CD4-positive, alpha-beta T cell (primary cell): ENCODE data around the gene ZNF177. TPM values are rescaled to one million over a fixed set of nuclear protein-coding genes. Genes with fewer than 3 reads are reported as not detected.

ENCODE experiments used
- ATAC-seq: fragments of 200-7000 bp; cut with Tn5 transposase; one replicate; pipeline ENCODE4 v1.10.0; 2022; ENCODE audit warnings: mild to moderate bottlenecking; ENCODE audit not compliant: poor library complexity
- CTCF ChIA-PET: fragments of 350-600 bp; sonication (Branson Sonifier 250); formaldehyde crosslinking; loops from one replicate; lab custom pipeline; 2021; ENCODE audit warnings: antibody characterized with exemption, inconsistent platforms; lab: Charles Lee
- POLR2A ChIA-PET: fragments of 350-600 bp; sonication (Branson Sonifier 250); formaldehyde crosslinking; loops from one replicate; lab custom pipeline; 2021; ENCODE audit warnings: antibody characterized with exemption, inconsistent platforms; lab: Charles Lee
- DNase-seq, 14 experiments: peaks; one replicate each; pipeline ENCODE4 v3.0.0-alpha.2; 2013 to 2020; ENCODE audit warnings: mixed read lengths in 2 of 14
- H3K27ac ChIP-seq, 2 donors: one replicate each; pipeline versions ENCODE4 v1.5.1 to v1.7.0; 2013; ENCODE audit warnings: low read length in 2 of 2, low read depth in 1 of 2, mild to moderate bottlenecking in 1 of 2
- H3K27me3 ChIP-seq, 2 experiments: 1 replicate in 1 of 2; 2 replicates in 1 of 2; pipeline versions ENCODE4 v1.6.1 to v1.7.0; 2013; ENCODE audit warnings: low read length in 2 of 2, control low read depth in 1 of 2, mild to moderate bottlenecking in 1 of 2, moderate library complexity in 1 of 2; ENCODE audit not compliant: insufficient read depth in 2 of 2, control insufficient read depth in 1 of 2
- H3K36me3 ChIP-seq: one replicate; pipeline ENCODE4 v1.6.1; 2013; ENCODE audit warnings: low read length, control low read depth; ENCODE audit not compliant: insufficient read depth
- H3K4me1 ChIP-seq: one replicate; pipeline ENCODE4 v1.6.1; 2013; ENCODE audit warnings: low read length, control low read depth; ENCODE audit not compliant: insufficient read depth
- H3K4me3 ChIP-seq: one replicate; pipeline ENCODE4 v1.5.1; 2013; ENCODE audit warnings: mild to moderate bottlenecking, low read length, moderate library complexity
- H3K9me3 ChIP-seq, 2 experiments: 1 replicate in 1 of 2; 2 replicates in 1 of 2; pipeline versions ENCODE4 v1.6.1 to v1.7.0; 2013; ENCODE audit warnings: low read length in 2 of 2, mild to moderate bottlenecking in 2 of 2, control low read depth in 1 of 2, moderate library complexity in 1 of 2; ENCODE audit not compliant: control insufficient read depth in 1 of 2, insufficient read depth in 1 of 2
- H3K27ac Mint-ChIP-seq: one replicate; pipeline ENCODE4 v1.8.0; 2020; ENCODE audit warnings: mixed read lengths
- H3K27me3 Mint-ChIP-seq: one replicate; pipeline ENCODE4 v1.8.0; 2021; ENCODE audit warnings: mixed read lengths
- H3K36me3 Mint-ChIP-seq: one replicate; pipeline ENCODE4 v1.8.0; 2021; ENCODE audit warnings: low read depth, mixed read lengths
- H3K4me1 Mint-ChIP-seq: one replicate; pipeline ENCODE4 v1.8.0; 2021; ENCODE audit warnings: low read depth, mixed read lengths
- H3K4me3 Mint-ChIP-seq: one replicate; pipeline ENCODE4 v1.8.0; 2020; ENCODE audit warnings: mild to moderate bottlenecking, mixed read lengths
- H3K9me3 Mint-ChIP-seq: one replicate; pipeline ENCODE4 v1.8.0; 2020; ENCODE audit warnings: mixed read lengths
- intact Hi-C, 2 experiments: fragments of 100-400 bp; cut with DNase I in 1 of 2; cut with micrococcal nuclease in 1 of 2; formaldehyde crosslinking; loops; one replicate each; pipeline versions ENCODE4 v1.15.1 to v1.9.0; 2023 to 2025; cut with DNase I, micrococcal nuclease
- total RNA-seq, 174 experiments: library from RNA in 2 of 174; stranded (reverse) in 2 of 174; gene quantifications; one replicate each; pipeline ENCODE4 v1.2.3 and lab custom pipeline; 2021 to 2026
- TF ChIP-seq, protein P1 (sequence below): fragments of 200-600 bp; IDR thresholded peaks from one replicate; pipeline ENCODE4 v1.8.0; 2022; ENCODE audit warnings: antibody characterized with exemption, mild to moderate bottlenecking

ZNF177 gene
- total RNA-seq, 2 experiments from 2014 or later: 1.6 TPM; not detected in 1

DNA sequence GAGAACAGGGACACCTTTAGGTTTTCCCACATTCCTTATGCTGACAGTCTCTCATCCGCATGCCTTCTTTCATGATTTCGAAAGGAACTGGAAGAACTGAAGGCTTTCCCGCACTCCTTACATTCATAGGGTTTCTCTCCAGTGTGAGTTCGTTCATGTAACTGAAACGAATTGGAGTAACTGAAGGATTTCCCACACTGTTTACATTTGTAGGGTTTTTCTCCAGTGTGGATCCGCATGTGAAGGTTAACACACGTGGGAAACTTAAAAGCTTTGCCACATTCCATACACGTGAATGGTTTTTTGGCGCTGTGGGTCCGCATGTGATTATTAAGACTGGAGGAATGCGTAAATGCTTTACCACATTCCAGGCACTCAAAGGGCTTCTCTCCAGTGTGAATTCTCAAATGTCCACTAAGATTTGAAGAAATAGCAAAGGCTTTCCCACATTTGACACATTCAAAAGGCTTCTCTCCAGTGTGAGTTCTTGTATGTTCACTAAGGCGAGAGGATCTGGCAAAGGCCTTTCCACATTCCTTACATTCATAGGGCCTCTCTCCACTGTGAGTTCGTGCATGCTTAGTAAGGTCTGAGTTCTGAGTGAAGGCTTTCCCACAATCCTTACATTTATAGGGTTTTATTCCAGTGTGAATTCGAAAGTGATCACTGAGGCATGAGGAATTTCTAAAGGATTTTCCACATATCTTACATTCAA, 50.6 kb downstream of the ZNF177 start:
- H3K4me1 ChIP-seq: no peaks in the 10 kb centered on the region
- Mint-ChIP-seq H3K4me1 (no peaks in the 10 kb centered on the region), H3K27me3 (no peaks in the 10 kb centered on the region), H3K9me3 (peaks cover 10% of the 10 kb centered on the region), H3K27ac (no peak overlapping the region), H3K36me3 (peaks cover 91% of the 10 kb centered on the region), H3K4me3 (no peak overlapping the region)
- no peaks in the 10 kb centered on the region for H3K27me3 ChIP-seq
- peaks cover 61 to 91% of the 10 kb centered on the region in 2 experiments for H3K9me3 ChIP-seq
- ChIA-PET POLR2A (no interaction called here), CTCF (no interaction called here)
- DNase-seq (no peak), ATAC-seq (no peak)
- H3K36me3 ChIP-seq: peaks cover 51% of the 10 kb centered on the region
- H3K27ac ChIP-seq: no peak overlapping the region
- TF ChIP-seq, protein P1, sequence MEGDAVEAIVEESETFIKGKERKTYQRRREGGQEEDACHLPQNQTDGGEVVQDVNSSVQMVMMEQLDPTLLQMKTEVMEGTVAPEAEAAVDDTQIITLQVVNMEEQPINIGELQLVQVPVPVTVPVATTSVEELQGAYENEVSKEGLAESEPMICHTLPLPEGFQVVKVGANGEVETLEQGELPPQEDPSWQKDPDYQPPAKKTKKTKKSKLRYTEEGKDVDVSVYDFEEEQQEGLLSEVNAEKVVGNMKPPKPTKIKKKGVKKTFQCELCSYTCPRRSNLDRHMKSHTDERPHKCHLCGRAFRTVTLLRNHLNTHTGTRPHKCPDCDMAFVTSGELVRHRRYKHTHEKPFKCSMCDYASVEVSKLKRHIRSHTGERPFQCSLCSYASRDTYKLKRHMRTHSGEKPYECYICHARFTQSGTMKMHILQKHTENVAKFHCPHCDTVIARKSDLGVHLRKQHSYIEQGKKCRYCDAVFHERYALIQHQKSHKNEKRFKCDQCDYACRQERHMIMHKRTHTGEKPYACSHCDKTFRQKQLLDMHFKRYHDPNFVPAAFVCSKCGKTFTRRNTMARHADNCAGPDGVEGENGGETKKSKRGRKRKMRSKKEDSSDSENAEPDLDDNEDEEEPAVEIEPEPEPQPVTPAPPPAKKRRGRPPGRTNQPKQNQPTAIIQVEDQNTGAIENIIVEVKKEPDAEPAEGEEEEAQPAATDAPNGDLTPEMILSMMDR: no peak
- H3K4me3 ChIP-seq: no peak overlapping the region
- intact Hi-C loops: no loop called here

DNA sequence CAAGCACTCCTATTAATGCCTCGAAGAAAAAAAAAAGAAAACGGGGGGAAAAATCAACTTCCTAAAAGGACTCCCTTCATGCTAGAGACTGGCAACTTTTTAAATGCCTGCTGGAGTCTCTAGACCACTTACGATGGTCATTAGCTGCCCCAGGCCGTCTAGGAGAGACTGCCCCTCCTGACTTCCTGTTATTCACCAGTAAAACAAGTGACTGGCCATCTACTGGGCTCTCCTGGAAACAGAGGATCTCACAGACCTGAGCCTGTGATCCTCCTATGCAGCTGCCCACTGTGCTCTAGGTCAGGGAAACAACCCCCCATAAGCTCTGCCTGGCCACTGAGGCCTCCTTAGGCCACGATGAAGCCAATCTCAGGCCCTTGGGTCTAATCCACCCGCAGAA, 65.1 kb downstream of the ZNF177 start:
- TF ChIP-seq, protein P1: no peak
- no peaks in the 10 kb centered on the region for H3K27me3 ChIP-seq
- Mint-ChIP-seq H3K4me1 (peaks cover 23% of the 10 kb centered on the region), H3K4me3 (no peak overlapping the region), H3K36me3 (peaks cover 100% of the 10 kb centered on the region), H3K9me3 (peaks cover 14% of the 10 kb centered on the region), H3K27me3 (no peaks in the 10 kb centered on the region), H3K27ac (no peak overlapping the region)
- DNase-seq (no peak), ATAC-seq (no peak)
- ChIA-PET CTCF (no interaction called here), POLR2A (no interaction called here)
- intact Hi-C loops: no loop called here
- H3K27ac ChIP-seq: no peak overlapping the region
- no peak overlapping the region for H3K4me3 ChIP-seq
- H3K4me1 ChIP-seq: peaks cover 4% of the 10 kb centered on the region
- peaks cover 93% of the 10 kb centered on the region for H3K36me3 ChIP-seq
- H3K9me3 ChIP-seq: peaks cover 26 to 34% of the 10 kb centered on the region in 2 experiments

DNA sequence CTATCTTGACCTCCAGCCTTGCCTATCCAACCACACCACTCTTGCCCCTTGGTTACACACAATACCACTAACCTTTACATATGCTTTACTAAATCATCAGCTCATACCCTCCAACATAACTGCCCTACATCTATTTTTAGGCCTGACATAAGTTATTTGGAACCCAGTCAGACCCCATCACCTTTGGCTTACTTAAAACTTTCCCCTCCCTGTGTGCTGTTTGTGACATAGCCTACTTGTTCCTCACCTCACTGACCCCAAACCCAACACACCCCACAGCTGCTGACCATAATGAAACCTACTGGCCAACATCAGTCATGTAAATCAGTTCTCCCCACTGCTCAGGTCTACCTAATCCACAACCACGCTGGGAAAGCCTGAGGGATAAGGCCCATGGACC, 67.6 kb downstream of the ZNF177 start:
- no peak overlapping the region for H3K4me3 ChIP-seq
- H3K27me3 Mint-ChIP-seq: no peaks in the 10 kb centered on the region
- H3K36me3 ChIP-seq: peaks cover 71% of the 10 kb centered on the region
- H3K4me1 Mint-ChIP-seq: peaks cover 46% of the 10 kb centered on the region
- no peak overlapping the region for H3K27ac ChIP-seq
- peaks cover 8% of the 10 kb centered on the region for H3K9me3 Mint-ChIP-seq
- H3K4me1 ChIP-seq: peaks cover 11% of the 10 kb centered on the region
- ChIA-PET POLR2A (no interaction called here), CTCF (interaction anchor here (2.4 kb wide), 1 partner anchor 225 kb away, joined by 11 read pairs; no protein-coding TSS in a partner anchor)
- H3K27ac Mint-ChIP-seq: no peak overlapping the region
- intact Hi-C loops: loop anchor here (10.0 kb wide), 5 partner anchors 104 to 596 kb away; partner anchors contain the start of genes MBD3L1 (in 1 of the 2), ZNF121 (in 1 of the 2), ZNF317 (in 1 of the 2) and ZNF426 (in 1 of the 2)
- no peaks in the 10 kb centered on the region for H3K27me3 ChIP-seq
- peaks cover 12 to 16% of the 10 kb centered on the region in 2 experiments for H3K9me3 ChIP-seq
- peaks cover 100% of the 10 kb centered on the region for H3K36me3 Mint-ChIP-seq
- ATAC-seq (no peak), DNase-seq (no peak)
- TF ChIP-seq, protein P1: no peak
- no peak overlapping the region for H3K4me3 Mint-ChIP-seq
